T-helper 1 cell (primary cell): ENCODE data around the gene SNED1.

Experiments
- DNase-seq, 5 donors: peaks; one replicate each; pipeline ENCODE4 v3.0.0-alpha.2; 2012 to 2020

The SNED1 gene

DNA sequence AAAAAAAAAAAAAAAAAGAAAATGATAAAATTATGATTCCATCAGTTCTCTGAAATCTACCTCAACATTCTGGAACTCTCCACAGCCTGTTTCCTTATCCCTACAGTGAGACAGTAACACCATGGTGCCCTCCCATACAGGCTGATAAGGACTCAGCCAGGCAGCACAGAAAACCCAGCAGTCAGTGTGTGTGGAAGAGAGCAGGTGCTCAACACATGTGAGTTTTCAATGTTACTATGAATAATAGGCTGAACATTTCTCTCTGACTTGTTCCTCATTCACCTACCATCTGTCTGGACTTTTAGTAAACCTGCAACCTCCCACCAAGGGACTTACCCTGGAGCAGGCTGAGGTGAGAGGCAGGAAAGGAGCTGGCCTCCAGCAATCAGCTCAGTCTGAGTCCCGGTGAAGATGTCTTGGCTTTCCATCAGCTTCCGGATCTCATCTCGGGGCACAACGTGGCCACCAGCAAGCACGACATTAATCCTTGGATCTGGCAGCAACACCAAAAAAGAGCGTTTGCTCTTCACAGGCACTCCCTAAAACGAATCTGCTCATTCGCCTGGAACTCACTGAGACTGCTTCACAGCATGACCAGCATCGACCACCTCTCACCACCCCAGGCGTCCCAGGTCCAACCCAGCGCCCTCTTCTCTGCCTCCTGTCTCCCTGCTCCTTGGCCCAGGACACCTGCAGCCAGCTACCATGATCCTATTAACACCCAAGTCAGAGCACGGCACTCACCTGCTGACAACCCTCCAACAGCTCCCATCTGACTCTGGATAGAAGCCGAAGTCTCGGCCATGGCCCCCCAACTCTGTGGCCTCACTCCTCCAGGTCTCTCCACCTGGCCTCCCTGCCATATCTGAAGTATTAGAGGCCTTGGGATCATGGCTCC lies 134.4 kb downstream of the SNED1 start:
- no peak for DNase-seq

DNA sequence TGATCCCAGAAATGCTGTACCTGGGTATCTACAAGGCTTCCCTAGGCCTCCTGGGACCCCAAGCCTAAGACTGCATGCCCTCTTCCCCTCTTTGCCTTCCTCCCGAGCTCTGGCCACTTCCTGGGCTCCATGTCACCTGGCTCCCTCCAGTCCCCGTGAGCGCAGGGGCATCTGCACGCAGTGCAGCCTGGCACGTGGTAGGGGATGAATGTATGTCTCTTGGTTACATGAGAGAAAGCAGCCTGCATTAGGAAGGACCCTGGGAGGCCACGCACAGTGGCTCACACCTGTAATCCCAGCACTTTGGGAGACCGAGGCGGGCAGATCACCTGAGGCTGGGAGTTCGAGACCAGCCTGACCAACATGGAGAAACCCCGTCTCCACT lies 135.0 kb downstream of the SNED1 start:
- DNase-seq, result no peak

DNA sequence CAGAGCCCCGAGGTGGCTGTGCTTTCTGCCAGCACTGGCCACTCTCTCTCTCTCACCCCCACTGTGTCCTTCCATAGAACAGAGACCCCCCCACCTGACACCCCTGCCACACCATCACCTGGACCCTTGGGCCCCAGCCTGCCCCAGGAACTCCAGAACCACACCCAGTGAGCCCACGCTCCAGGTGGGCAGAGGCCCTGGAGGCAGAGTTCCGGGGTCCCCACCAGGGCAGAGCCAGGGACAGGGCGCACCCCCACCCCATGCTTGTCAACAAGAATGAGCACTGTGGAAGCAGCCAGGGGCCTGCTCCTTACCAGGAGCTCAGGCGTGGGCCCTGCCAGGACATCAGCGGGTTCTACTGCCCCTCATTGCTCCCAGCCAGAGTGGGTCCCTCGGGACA lies 136.3 kb downstream of the SNED1 start:
- DNase-seq, result no peak

DNA sequence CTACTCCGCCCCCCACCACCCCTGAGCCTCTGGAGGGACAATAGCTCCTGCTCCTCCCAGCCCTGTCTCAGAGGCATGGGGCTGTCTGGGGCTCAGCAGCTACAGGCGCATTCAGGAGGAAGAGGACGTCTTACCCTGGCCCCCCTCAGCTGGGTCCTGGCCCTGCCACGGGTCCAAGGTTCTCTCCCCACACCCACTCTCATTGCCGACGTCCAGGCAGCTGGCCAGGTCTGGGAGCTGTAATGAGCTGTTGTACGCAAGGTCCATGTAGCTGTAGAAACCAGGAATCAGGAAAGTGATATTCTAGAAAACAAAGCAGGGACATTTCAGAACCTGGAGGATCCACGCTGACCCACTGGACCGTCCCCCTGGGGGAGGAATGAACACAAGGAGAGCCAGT lies 137.3 kb downstream of the SNED1 start:
- DNase-seq, result no peak

DNA sequence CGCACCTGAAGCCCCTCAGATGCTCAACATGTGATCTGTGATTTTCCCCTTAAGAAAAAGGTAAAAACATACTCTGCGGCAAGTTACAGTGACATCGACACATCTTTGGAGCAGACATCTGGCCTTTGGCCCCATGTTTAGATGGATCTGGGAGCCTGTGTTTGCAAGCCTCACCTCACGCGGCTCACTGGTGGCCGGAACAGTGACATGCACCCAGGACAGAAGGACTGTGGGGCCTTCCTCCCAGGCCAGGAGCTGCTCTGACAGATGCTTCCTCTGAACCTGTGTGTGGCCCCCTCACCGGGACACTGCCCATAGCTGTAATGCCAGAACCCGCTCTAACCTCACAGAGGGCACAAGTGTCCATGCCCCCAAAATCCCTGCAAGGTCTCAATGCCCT lies 137.8 kb downstream of the SNED1 start:
- no peak for DNase-seq

DNA sequence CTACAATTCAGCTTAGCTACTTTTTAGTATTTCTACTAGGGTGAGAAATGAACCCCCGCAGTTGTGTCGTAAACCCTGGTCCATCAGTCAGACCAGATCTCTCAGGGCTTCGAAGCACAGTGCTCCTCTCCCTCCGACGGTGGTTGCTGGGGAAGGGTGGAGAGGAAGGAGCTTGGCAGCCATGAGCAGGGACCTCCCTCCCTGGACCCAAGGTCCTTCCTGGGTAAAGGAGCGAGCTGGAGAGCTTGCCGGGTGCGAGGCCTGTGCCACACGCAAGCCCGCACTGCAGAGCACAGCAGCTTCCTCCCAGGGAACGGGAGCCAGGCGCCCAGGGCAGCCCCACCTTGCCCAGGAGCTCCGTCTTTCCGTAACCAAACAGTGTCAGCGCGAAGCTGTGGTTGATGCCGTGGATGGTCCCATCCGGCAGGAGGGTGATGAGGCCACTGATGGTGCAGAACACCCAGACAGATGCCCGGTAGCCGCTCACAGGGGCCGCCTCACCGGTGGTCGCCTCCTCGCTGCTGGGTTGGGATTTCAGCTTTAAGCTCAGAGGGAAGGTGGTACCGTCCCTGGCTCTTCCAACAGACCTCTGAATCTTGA lies 138.3 kb downstream of the SNED1 start:
- no peak for DNase-seq

DNA sequence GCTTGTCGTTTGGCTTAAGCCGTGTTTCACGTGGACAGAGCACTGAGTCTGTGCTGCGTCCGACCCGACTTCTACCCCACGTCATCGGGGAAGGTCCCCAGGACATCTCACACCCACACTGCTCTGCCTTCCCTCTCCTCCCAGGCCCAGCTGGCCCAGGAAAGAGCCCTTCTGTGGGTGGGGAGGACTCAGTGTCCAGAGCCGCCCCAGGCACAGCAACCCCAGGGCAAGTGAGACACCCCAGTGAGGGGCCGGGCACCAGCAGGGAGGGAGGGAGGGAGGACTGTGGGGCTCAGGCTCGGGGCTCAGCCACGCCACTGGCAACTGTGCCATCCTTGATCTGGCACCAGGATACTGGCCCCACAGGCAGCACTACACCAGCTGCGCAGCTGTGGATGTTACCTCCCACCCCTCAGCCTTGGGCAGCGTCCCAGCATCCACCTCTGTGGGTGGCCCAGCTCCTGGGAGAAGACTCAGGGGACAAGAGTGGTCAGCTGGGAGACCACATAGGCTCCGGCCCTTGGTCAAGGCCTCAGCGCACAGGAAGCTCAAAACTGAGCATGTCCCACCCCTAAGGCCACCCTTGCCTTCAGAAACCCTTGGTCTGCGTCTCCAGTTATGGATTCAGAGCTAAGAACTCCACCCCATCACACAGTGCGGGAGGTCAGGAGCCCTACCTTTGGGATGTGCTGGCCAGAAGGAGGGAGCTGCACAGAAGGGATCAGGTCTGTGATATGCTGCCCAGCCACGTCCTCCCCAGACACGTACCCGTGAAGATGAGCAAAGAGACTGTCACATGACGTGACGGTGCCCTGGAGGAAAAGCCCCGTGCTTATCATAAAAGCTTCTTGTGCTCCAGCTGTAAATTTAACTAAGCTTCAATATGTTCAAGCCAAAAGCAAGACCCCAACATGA lies 139.1 kb downstream of the SNED1 start:
- DNase-seq, result no peak

DNA sequence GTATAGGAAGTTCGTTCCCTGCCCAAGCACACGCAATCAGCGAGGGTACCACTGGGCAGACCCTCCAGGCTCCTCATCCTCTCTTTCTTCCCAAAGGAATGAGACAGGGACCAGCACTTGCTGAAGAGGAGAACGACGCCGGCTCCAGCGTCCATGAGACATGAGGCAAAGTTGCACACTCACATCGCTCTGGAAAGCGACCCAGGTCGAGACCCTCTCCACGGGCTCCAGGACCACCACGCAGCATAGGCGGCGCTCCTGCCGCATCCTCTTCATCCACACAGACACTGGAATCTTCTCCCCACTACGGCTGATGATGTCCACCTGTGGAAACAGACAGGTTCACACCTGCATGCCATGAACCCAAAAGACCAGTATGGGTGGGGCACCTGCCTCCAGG lies 140.1 kb downstream of the SNED1 start:
- no peak for DNase-seq

DNA sequence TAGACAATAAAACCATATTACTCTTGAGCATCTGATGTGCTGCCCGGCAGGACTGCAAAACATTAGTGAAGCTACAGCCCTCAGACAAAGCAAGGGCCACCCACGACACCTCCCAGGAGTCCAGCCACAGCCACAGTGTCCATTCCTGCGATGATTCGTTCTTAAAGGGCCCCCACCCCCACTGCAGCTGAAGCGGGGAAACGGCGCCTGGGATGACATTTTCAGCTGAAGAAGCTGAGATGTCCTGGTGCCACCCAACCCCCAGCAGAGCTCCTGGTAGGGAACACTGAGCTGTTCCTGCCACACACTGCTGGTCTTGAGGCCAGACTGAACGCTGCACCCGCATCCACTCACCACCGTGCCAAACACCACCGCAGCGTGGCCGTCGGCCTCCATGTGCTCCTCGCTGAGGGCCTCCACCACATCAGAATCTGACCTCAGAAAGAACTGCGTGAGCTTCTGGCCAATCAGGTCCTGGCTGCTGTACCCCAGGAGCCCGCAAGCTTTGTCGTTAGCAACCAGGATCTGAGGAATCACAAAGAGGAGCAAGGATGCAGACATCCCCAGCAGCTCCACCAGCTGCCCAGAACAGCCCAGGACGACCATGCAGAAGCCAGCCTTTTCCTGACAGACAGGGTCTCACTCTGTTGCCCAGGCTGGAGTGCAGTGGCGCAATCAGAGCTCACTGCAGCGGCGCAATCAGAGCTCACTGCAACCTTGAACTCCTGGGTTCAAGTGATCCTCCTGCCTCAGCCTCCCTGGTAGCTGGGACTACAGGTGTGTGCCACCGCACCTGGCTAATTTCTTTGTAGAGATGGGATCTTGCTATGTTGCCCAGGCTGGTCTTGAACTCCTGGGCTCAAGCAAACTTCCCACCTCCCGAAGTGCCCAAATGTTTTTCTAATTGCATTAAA lies 141.4 kb downstream of the SNED1 start:
- no peak for DNase-seq

GRCh38 chr2:241140445-241140840 lies 142.0 kb downstream of the SNED1 start:
- DNase-seq, result no peak

- DNase-seq, result no peak
Observed at GRCh38 chr2:241141214-241141770, 142.9 kb downstream of the SNED1 start.

DNA sequence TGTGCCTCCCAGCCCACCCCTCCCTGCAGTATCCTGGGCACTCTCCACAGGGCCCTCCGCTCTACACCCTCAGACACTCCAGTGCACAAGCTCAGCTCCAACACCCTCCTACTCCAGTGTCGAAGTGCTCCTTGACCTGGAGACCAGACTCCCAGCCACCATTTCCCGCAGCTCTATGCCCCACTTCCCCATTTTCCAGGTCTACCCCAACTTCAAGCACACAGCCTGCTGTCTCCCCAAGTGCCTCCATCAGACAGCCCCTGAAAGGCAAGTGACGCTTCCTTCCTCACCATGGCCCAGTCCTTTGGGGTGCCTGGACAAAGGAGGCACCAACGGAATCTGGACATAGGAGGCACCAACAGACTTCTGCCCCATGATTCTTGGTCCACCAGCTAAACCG lies 143.6 kb downstream of the SNED1 start:
- DNase-seq, result no peak

DNA sequence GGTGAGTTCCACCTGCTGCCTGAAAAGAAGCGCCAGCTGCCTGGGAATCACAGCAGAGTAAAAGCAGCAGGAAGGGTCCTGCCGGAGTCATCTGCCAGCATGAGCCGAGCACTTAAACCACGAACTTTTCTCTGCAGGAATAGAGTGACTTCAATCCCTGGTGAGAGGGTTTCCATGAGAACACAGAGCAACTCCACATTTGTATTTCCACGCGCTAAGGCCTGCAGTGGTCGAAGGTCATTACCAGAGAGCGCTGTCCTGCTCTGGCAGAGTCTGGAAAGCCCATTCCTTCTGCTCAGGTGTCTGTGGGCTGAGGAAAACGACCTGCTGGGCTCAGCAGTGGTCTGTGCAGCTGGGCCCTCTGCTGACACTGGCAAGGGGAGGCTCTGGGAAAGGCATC lies 144.2 kb downstream of the SNED1 start:
- no peak for DNase-seq
